A673 (cell line): ENCODE data around the gene NUBPL.

Experiments
- EZH2 ChIP-seq: fragments of 200-600 bp; sonication (generic); IDR thresholded peaks from 2 replicates; pipeline ENCODE4 v1.6.1; 2017; ENCODE audit warnings: borderline replicate concordance, low read depth, mild to moderate bottlenecking, mixed read lengths, antibody characterized with exemption, low read length; ENCODE audit not compliant: poor library complexity, severe bottlenecking
- TF ChIP-seq, protein P1 (sequence below): fragments of 300-800, 200-600 bp; sonication (generic); conservative IDR thresholded peaks from 2 replicates; pipeline ENCODE4 v1.5.1; 2017; ENCODE audit warnings: low read depth, mild to moderate bottlenecking, antibody characterized with exemption, low read length, moderate library complexity, mixed read lengths

DNA sequence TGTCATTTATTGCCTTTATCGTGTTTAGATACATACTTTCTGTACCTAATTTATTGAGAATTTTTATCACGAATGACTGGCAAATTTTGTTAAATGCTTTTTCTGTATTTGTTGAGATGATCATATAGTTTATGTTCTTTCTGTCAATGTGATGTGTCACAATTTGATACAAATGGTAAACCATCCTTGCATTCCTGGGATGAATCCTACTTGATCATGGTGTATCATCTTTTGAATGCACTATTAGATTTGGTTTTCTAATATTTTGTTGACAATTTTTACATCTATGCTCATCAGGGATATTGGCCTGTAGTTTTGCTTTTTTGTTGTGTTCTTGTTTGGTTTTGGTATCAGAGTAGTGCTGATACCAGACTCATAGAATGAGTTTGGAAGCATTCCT is 185.1 kb downstream of the NUBPL start:
- TF ChIP-seq, protein P1, sequence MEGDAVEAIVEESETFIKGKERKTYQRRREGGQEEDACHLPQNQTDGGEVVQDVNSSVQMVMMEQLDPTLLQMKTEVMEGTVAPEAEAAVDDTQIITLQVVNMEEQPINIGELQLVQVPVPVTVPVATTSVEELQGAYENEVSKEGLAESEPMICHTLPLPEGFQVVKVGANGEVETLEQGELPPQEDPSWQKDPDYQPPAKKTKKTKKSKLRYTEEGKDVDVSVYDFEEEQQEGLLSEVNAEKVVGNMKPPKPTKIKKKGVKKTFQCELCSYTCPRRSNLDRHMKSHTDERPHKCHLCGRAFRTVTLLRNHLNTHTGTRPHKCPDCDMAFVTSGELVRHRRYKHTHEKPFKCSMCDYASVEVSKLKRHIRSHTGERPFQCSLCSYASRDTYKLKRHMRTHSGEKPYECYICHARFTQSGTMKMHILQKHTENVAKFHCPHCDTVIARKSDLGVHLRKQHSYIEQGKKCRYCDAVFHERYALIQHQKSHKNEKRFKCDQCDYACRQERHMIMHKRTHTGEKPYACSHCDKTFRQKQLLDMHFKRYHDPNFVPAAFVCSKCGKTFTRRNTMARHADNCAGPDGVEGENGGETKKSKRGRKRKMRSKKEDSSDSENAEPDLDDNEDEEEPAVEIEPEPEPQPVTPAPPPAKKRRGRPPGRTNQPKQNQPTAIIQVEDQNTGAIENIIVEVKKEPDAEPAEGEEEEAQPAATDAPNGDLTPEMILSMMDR: no peak
- TF ChIP-seq EZH2: no peak
